Loucy (cell line): ENCODE measurements around the gene GRPEL1.

Experiments
- H2AFZ ChIP-seq: fragments of 200-600 bp; sonication (generic); 2 replicates; pipeline ENCODE4 v1.6.0; 2016; ENCODE audit warnings: antibody characterized with exemption, mild to moderate bottlenecking, low read length, moderate library complexity
- H3F3A ChIP-seq: fragments of 200-600 bp; 2 replicates; pipeline ENCODE4 v1.6.0; 2016; ENCODE audit warnings: antibody characterized with exemption, low read depth, mild to moderate bottlenecking
- H3K27me3 ChIP-seq: fragments of 200-600 bp; sonication (generic); 2 replicates; pipeline ENCODE4 v1.6.1; 2014; ENCODE audit warnings: low read length, mild to moderate bottlenecking; ENCODE audit not compliant: insufficient read depth, poor library complexity, severe bottlenecking
- H3K36me3 ChIP-seq: fragments of 200-600 bp; sonication (generic); 2 replicates; pipeline ENCODE4 v1.6.1; 2016; ENCODE audit warnings: low read length; ENCODE audit not compliant: insufficient read depth
- H3K4me1 ChIP-seq: fragments of 200-600 bp; sonication (generic); 2 replicates; pipeline ENCODE4 v1.5.1; 2014; ENCODE audit warnings: low read length, mild to moderate bottlenecking; ENCODE audit not compliant: insufficient read depth, poor library complexity, severe bottlenecking
- H3K4me2 ChIP-seq: fragments of 200-600 bp; sonication (generic); 2 replicates; pipeline ENCODE4 v1.6.0; 2014; ENCODE audit warnings: antibody characterized with exemption, low read length, low read depth, mild to moderate bottlenecking; ENCODE audit not compliant: poor library complexity, severe bottlenecking
- H3K4me3 ChIP-seq: fragments of 200-600 bp; sonication (generic); 2 replicates; pipeline ENCODE4 v1.5.1; 2014; ENCODE audit warnings: low read length, mild to moderate bottlenecking, mixed read lengths; ENCODE audit not compliant: poor library complexity, severe bottlenecking
- H3K79me2 ChIP-seq: fragments of 200-600 bp; sonication (generic); 2 replicates; pipeline ENCODE4 v1.6.1; 2014; ENCODE audit warnings: low read length; ENCODE audit not compliant: insufficient read depth
- H3K9ac ChIP-seq: fragments of 200-600 bp; sonication (generic); 2 replicates; pipeline ENCODE4 v1.6.0; 2014; ENCODE audit warnings: mild to moderate bottlenecking, low read depth, low read length, moderate library complexity; ENCODE audit not compliant: poor library complexity, severe bottlenecking
- H3K9me2 ChIP-seq: fragments of 200-600 bp; sonication (generic); replicated peaks from 2 replicates; pipeline ENCODE4 v1.6.1; 2016; ENCODE audit warnings: low read depth, low read length, mixed read lengths
- H3K9me3 ChIP-seq: fragments of 200-600 bp; sonication (generic); 2 replicates; pipeline ENCODE4 v1.6.1; 2014; ENCODE audit warnings: mild to moderate bottlenecking, antibody characterized with exemption, low read length, low read depth; ENCODE audit not compliant: insufficient read depth
- H4K20me1 ChIP-seq: fragments of 200-600 bp; sonication (generic); 2 replicates; pipeline ENCODE4 v1.6.0; 2014; ENCODE audit warnings: antibody characterized with exemption, low read length, mild to moderate bottlenecking; ENCODE audit not compliant: insufficient read depth, poor library complexity, severe bottlenecking
- EZH2phosphoT487 ChIP-seq: fragments of 200-600 bp; IDR thresholded peaks from 2 replicates; pipeline ENCODE4 v1.6.1; 2018; ENCODE audit warnings: antibody characterized with exemption, mild to moderate bottlenecking, moderate library complexity, borderline replicate concordance
- TF ChIP-seq, protein P1 (sequence below): fragments of 200-600 bp; sonication (generic); conservative IDR thresholded peaks from 2 replicates; pipeline ENCODE4 v1.5.1; 2014; ENCODE audit warnings: mild to moderate bottlenecking, antibody characterized with exemption, low read length

The GRPEL1 gene

GRCh38 chr4:7051144-7051495 lies 16.7 kb downstream of the GRPEL1 start:
- Histone ChIP-seq H3K9me3 (no peaks in the 10 kb centered on the region), H3K27me3 (peaks cover 21% of the 10 kb centered on the region), H3F3A (no peaks in the 10 kb centered on the region), H3K36me3 (peaks cover 20% of the 10 kb centered on the region; the same call in 1 of the 2 replicates), H3K4me1 (peaks cover 22% of the 10 kb centered on the region), H4K20me1 (peaks cover 83% of the 10 kb centered on the region), H3K9me2 (no peaks in the 10 kb centered on the region), H3K9ac (no peak overlapping the region), H3K4me2 (no peak overlapping the region), H3K4me3 (no peak overlapping the region), H2AFZ (no peak overlapping the region), H3K79me2 (peaks cover 4% of the 10 kb centered on the region; the same call in 1 of the 2 replicates)
- no peak for TF ChIP-seq EZH2phosphoT487
- TF ChIP-seq, protein P1, sequence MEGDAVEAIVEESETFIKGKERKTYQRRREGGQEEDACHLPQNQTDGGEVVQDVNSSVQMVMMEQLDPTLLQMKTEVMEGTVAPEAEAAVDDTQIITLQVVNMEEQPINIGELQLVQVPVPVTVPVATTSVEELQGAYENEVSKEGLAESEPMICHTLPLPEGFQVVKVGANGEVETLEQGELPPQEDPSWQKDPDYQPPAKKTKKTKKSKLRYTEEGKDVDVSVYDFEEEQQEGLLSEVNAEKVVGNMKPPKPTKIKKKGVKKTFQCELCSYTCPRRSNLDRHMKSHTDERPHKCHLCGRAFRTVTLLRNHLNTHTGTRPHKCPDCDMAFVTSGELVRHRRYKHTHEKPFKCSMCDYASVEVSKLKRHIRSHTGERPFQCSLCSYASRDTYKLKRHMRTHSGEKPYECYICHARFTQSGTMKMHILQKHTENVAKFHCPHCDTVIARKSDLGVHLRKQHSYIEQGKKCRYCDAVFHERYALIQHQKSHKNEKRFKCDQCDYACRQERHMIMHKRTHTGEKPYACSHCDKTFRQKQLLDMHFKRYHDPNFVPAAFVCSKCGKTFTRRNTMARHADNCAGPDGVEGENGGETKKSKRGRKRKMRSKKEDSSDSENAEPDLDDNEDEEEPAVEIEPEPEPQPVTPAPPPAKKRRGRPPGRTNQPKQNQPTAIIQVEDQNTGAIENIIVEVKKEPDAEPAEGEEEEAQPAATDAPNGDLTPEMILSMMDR: no peak

- Histone ChIP-seq H4K20me1 (peaks cover 83% of the 10 kb centered on the region), H3K27me3 (peaks cover 26% of the 10 kb centered on the region), H3K9ac (no peak overlapping the region), H2AFZ (no peak overlapping the region), H3K4me2 (no peak overlapping the region), H3K79me2 (peaks cover 4% of the 10 kb centered on the region; the same call in 1 of the 2 replicates), H3F3A (no peaks in the 10 kb centered on the region), H3K36me3 (peaks cover 15% of the 10 kb centered on the region; the same call in 1 of the 2 replicates), H3K9me3 (no peaks in the 10 kb centered on the region), H3K9me2 (no peaks in the 10 kb centered on the region), H3K4me1 (peaks cover 24% of the 10 kb centered on the region), H3K4me3 (no peak overlapping the region)
- TF ChIP-seq, protein P1: no peak
- TF ChIP-seq EZH2phosphoT487: no peak
Measured at GRCh38 chr4:7050481-7051143, 17.3 kb downstream of the GRPEL1 start.

- H3K4me3 ChIP-seq: no peak overlapping the region
- TF ChIP-seq, protein P1: no peak
- no peak for TF ChIP-seq EZH2phosphoT487
- no peak overlapping the region for H3K4me2 ChIP-seq
- H3K36me3 ChIP-seq: peaks cover 7% of the 10 kb centered on the region; the same call in 1 of the 2 replicates
- H4K20me1 ChIP-seq: peaks cover 83% of the 10 kb centered on the region
- peaks cover 33% of the 10 kb centered on the region for H3K4me1 ChIP-seq
- H3K9ac ChIP-seq: no peak overlapping the region
- H2AFZ ChIP-seq: no peak overlapping the region
- no peaks in the 10 kb centered on the region for H3F3A ChIP-seq
- H3K9me2 ChIP-seq: no peaks in the 10 kb centered on the region
- H3K9me3 ChIP-seq: no peaks in the 10 kb centered on the region
- H3K79me2 ChIP-seq: peaks cover 7% of the 10 kb centered on the region; the same call in 1 of the 2 replicates
- peaks cover 35% of the 10 kb centered on the region for H3K27me3 ChIP-seq
Measured at GRCh38 chr4:7049739-7050138, 18.1 kb downstream of the GRPEL1 start.
